ENCODE measurements around the gene TOR3A.

The TOR3A gene

GRCh38 chr1:179145521-179145920 lies 63.7 kb downstream of the TOR3A start:
- Histone ChIP-seq H3K79me2 (ENCODE audit: low read length) (peaks cover 4% of the 10 kb centered on the region), H3K27me3 (ENCODE audit: low read depth, low read length) (no peaks in the 10 kb centered on the region), H2AFZ (ENCODE audit: low read depth, low read length) (no peak overlapping the region), H4K20me1 (ENCODE audit: insufficient read depth, low read length) (0 out of 2 replicates have a peak, but pooled peaks cover 3% of the 10 kb centered on the region), H3K36me3 (replicated peaks; ENCODE audit: low read depth, low read length) (no peaks in the 10 kb centered on the region), H3K27ac (ENCODE audit: low read length) (no peak overlapping the region), H3K4me1 (ENCODE audit: low read length) (peaks cover 5% of the 10 kb centered on the region), H3K9me3 (ENCODE audit: insufficient read depth, low read length) (no peaks in the 10 kb centered on the region), H3K4me2 (ENCODE audit: low read length) (no peak overlapping the region), H3K9ac (ENCODE audit: low read length) (no peak overlapping the region), H3K4me3 (ENCODE audit: low read length) (no peak overlapping the region)
- TF ChIP-seq CTCF (IDR thresholded peaks at IDR 0.05; ENCODE audit: low read depth, low read length) = no peak
- TF ChIP-seq EZH2phosphoT487 (IDR thresholded peaks at IDR 0.05; ENCODE audit: low read depth) = no peak

Data from OCI-LY3 (cell line).